NCI-H345 (cell line): ENCODE measurements around the gene NPPC.

Source experiments
- DNase-seq: peaks from one replicate; lab custom pipeline; 2025; lab: John Stamatoyannopoulos, UW

The NPPC gene

DNA sequence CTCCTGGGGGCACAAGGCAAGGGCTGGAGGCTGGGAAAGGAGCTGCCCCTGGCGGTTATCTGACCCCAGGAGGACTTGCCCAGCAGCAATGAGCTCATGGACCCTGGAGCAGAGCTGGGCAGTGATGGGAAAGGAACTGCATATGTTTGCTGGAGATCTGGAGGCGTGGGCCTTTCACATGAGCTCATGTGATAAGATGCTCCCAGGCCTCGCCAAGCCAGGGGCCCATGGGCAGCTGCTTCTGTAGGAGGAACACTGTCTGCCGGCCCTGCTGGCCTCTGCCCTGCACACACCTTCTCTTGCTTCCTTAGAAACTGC, 9.0 kb upstream of the NPPC start:
- DNase-seq, result no peak

DNA sequence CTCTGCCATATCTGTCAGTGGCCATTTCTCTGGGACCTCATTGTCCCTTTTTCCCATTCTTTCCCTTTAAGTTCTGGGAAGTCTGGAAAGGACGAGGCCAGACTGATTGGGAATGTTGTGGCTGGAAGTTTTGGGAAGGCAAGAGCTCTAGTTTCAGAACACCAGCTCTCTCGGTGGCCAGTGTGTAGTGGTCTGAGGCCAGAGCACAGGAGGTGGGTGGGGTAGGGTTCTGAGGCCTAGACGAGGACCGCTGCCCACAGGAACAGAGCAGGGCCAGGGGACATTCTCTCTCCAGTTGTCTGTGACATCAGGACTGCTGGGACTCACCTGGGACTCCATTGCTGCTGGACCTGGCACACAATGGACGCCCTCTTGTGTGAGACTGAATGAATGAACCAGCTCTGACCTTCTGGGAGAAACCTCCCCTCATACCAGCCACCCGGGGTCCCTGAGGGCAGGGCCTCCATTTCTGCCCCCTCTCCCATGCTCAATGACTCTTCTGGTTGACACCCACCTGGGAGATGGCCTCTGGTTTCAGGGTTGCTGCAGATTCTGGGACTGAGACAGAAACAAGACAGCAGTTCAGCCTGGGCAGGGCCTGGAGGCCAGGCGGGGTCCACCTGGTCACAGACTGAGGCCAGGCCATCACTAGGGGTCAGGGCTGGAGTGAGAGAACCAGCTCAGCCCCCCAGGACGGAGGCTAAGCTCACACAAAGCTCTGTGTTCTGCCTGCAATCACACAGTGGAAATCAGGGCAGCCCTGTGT, 8.4 kb upstream of the NPPC start:
- no peak for DNase-seq

- DNase-seq, result no peak
These were observed 7.8 kb upstream of the NPPC start for GRCh38 chr2:231933916-231934401.

DNA sequence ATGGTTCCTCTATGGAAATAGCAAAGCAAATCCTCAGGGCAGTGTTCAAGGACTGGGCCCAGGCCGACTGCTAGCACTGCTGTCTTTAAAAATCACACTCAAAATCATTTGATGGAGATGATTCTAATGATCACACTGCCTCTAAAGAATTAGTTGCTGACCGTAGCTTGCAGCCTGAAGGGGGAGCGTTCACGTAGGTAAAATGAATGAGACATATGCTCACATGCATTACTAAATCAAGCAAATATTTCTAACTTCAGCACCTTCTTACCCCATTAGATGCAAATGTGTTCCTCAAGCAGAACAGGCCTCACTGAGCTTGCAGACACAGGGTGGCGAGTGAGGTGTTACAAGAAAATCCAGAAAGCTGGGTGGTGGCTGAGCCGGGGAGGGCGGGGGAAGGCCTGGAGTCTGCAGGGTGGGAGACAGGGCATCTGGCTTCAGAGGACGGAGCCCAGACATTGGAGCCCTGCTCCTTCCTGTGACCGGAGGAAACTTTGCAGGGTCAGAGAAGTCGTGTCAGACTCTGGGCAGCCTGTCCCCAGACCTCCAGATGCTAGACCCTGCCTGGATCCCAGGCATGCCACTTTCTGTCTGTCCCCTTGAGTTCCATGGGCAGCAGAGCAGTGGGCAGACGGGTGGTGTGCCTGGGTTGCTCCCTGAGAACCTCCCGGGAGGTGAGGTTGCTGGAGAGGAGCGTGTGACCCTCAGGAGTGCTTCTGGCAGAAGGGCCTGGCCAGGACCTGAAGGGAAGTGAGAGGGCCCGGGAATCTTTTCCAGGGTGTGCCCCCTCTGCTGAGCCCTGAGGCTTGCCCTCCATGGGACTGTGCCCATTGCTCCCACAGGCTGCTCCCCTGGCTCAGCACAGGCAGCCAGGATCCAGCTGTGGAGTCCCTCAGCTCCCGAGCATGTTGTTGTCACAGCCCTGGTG, 7.1 kb upstream of the NPPC start:
- no peak for DNase-seq

DNA sequence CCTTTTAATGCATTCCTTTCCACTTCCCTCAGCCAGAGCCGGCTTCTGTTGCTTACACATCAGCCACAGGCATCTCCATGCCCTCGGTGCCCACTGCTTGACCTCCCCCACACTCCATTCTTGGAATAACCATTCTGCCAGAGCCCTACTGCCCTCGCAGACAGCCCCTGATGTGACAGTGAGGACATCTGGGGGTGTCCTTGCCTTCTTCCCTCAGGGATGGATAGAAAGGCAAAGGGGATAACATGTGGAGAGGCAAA, 6.4 kb upstream of the NPPC start:
- DNase-seq, result no peak

DNA sequence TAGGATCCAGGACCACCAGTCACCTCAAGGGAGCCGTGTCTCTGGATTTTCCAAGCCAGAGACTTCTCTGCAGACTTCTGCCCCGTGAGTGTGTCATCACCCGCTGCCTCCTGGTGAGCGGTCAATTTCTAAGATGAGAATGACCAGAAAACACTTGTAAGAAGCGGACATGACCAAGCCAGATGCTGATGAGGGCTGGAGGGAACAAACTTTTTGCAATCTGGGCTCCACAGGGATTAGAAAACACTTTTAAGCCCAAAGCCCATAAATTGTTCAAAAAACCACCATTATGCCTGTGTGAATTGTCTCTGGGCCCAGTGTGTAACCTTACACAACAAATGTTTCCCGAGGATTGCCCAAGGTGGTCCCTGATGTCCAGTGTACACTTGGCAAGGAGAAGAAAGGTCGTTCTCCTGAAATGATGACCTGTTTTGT, 5.3 kb upstream of the NPPC start:
- DNase-seq, result no peak

GRCh38 chr2:231930593-231931281, 4.5 kb upstream of the NPPC start:
- DNase-seq, result no peak

DNA sequence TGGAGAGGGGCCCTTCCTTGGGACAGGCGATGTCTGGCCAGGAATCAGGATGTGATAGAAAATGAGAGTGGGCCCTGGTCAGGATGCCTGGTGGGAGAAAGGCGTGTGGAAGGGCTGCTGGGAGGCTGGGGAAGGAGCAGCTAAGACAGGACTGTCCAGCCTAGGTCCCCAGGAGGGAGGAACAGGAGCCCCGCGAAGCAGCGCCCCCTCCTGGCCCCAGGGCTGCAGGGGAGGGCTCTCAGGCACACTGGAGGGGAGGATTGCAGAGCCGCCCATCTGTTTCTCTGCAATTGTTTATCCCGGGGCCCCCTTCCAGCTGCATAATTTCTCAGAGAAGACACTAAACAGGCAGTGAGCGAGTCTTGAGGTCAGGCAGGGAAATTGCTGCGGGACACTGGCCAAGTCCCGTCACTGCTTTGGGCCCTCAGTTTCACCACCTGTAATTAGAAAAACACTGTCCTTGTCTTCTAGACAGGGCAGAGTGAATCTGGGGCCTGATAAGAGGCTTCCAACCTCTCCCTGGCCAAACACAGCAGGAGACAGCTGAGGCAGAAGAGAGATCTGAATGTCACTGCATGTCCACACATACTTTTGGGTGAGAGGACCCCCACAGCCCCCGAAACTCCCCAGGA, 3.9 kb upstream of the NPPC start:
- no peak for DNase-seq

GRCh38 chr2:231928901-231929725, 2.9 kb upstream of the NPPC start:
- DNase-seq, result no peak

- DNase-seq, result no peak
These were observed 2.3 kb upstream of the NPPC start for GRCh38 chr2:231928481-231928880.

DNA sequence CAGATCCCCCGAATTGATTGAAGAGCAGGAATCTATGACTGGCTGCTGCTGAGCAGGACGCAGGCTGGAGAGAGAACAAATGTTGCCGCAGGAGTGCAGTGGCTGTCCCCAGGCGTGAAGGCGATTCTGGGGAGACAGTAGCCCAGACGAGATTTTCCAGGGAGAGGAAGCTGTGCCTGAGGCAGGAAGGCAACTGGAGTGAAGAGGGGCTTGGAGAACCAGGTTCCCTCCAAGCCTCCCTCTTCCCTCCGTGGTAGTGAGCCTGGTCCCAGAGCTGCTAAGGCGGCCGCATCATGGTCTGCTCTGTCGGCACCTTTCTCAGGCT, 1.3 kb upstream of the NPPC start:
- DNase-seq, result no peak

GRCh38 chr2:231926761-231927565, 767 bp upstream of the NPPC start:
- peak; percentile 56 for DNase-seq

DNA sequence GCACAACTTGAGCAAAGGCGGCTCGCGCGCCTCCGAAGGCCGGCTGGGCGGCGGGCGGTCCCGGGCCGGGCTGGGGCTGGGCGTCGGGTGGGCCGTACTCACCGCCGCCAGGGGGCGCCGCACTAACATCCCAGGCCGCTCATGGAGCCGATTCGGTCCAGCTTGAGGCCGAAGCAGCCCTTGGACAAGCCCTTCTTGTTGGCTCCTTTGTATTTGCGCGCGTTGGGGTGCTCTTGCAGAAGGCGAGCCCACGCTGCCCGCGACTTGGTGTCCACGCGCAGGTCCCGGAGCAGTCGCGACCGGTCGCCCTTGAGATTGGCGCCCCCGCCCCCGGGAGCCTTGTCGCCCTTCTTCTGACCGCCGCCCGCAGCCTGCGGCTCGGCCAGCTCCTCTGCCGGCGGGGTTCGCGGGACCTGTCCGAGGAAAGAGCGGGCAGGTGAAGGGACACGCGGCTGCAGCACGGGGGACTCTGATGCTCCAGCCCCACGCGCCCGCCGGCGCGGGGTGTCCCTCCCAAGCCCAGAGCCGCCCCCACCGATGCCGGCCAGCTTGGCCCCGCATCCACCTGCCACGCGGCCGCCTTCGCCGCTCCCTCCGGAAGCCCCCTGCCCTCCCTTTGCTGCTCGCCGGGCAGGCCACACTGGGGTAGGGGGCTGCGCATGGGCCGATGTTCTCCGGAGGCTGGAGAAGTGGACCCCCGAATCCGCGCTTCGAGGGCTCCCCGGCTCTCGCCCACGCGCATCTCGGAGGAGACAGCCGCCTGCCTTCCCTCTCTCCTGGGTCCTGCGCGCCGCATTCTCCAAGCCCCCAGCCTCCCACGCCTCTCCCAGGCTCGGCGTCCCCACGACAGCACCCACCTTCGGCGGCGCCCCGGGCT, 655 bp downstream of the NPPC start:
- peak; percentile 72 for DNase-seq

DNA sequence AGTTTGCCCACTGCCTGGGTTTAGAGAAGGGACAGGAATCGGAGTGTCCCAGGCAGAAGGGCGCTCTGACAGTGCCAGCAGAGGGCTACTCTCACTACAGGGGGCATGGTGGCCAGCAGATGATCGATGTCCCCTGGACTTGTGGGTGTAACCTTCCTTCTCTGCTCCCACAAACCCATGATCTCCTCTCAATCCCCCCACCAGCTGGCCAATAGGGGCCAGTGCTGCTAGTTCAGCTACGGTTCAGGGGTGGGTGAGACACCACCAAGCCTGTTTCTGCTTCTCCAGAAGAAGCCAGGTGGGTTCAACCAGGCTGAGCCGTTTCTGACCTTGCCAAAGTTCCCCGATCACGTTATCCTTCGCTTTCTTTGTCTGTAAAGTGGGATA, 1.3 kb downstream of the NPPC start:
- no peak for DNase-seq

DNA sequence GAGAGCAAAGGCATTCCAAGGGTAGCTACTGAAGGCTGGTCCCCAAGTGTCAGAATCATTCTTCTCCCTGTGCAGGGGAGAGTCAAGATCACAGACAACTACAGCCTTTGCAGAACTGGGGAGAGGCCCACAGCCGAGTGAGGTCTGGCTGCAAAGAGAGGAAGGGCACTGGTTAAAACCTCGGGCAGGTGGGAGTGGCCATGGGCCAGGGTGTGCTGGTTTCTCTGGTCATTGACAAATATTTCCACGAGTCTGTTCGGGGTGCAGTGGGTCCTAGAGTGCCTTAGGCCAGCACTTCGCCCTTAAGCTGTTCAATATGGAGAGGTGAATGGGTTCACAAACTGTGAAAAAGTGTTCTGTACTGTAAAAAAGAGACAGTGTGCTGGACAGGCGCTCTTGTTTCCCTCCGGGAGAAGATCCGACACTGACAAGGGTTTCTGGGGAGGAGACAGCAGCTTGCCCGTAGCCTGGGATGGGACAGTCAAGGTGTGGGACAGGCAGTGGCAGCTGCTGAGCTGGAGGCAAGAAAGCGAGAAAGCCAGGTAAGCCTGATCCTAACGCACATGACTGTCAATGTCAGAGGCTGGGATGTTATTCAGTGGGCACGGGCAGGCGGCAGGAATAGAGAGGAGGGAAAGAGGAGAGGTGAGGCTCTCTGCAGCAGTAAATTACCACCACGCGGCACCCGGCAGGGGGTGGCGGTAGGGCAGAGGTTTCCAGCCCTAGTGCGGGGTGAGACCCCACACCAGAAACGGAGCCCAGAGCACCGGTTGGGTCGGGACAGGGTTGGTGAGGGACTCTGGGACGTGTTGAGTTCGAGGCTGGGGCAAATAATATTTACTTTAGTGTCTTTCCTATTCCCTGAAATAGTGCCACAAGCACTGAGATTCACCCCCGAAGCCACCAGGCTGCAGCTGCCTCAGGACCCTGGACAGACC, 2.0 kb downstream of the NPPC start:
- DNase-seq, result no peak

DNA sequence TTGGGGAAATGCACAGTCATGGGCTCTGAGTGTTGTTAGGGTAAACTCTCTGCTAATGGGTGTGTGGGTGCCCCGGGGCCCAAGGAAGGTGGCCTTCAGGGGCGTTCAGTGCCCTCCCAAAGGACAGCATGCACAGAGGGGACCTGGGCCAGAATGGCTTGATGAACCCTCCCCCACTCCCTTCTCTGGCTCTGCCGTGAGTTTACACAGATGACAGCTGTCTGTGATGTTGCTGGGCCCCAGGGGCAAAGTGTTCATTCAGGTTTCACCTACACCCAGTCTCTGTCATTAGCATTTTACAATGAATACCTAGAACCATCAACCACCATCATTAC, 3.2 kb downstream of the NPPC start:
- DNase-seq, result peak; percentile 22

- no peak for DNase-seq
These were observed 3.7 kb downstream of the NPPC start for GRCh38 chr2:231922311-231923009.

- DNase-seq, result no peak
These were observed 5.4 kb downstream of the NPPC start for GRCh38 chr2:231920795-231921194.
